Activated CD8-positive, alpha-beta memory T cell treated with anti-CD3 and anti-CD28 coated beads, Interleukin-2, amount 50 U/mL, for 4 hours (primary cell): ENCODE data around the gene LAMB3.

Experiments used
- DNase-seq: peaks from one replicate; pipeline ENCODE4 v3.0.0-alpha.2; 2020

The LAMB3 gene

DNA sequence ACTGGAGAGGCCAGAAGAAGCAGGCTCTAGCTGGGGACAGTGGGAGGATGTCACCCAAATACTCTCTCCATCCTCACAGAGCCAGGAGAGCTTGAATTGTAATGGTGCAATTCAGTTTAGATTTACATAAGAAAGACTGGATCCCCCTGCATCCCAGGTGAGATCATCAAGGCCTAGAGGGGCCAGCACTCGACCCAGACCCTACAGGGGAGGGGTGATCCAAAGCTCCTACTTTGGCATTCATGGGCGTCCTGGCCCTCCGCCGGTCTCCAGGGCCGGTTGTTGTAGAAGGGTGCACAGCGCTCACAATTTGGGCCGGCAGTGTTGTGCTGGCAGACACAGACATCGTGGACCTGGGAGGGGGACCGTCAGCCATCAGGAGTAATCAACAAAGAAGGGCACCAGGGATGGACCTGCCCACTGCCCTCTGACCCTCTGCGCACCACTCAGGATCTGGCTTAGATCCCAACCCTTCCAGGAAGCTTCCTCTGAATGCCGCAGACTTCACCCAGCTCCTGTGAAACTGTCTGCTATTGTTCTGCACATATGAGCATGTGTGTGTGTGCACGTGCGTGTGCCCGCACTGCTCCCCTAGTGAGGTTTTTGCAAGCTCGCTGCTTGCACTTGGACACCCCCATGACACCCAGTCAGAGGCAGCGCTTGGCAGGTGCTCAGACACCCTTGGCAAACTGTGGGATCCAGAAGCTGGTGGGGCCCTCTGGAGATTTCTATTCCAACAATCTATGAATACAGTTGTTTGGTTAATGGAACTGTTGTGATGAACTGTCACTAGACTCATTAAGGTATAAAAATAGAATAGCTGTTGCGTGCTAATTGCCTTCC, 21.6 kb downstream of the LAMB3 start:
- DNase-seq: no peak

DNA sequence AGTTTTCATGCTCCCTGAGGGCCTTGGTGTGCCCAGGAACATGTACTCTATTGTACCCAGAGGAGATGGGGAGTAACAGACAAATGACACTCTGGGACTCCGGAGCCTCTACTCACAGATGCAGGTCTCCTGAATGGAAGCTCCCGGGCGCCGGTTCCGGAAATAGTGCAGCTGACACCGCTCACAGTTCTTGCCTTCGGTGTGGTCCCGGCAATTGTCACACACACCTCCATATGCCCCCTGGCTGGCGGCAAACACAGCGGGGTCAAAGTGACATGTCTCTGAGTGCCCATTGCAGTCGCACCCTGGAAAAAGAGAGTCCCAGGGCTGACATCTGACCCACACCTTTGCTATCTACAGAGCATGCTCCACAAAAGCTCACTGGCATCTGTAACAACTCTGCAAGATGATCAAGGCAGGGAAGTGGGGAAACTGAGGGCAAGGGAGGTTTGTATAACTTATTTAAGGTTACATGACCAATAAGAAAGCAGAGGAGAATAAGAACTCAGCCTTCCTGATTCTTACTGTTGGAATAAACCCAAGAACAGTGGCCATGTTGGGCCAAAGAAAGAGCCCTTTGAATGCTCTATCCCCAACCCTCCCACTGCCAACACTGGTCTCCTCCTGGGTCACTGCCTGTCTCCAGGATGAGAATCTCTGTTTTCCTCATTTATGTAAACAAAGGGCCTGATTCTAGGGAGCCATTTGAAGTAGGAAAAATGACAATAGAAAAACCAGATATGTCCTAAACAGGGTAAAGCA, 22.4 kb downstream of the LAMB3 start:
- DNase-seq: no peak

DNA sequence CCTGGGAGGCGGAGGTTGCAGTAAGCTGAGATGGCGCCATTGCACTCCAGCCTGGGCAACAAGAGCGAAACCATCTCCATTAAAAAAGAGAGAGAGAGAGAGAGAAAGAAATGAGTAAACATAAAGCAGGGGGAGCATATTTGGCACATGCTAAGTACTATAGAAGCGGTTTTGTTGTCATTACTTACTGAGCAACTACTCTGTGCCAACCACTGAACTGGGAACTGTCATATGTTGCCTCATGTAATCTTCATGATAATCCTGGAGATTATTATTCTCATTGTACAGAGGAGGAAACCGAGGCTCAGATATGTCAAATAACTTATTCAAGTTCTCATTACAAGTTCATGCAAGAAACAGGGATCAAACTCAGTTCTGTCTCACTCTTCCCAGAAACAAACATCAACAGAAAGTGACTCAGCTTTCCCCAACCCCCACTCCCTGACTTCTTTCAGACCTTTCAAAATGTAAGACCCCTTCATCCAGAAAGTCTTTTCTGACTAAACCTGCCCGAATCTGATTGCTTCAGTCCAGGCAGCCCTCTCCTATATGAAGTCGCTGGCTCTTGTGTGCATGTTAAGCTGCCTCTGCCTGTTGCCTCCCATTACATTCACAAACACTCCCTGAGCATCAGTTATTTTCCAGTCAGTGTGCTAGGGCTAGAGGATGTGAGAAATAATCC, 23.5 kb downstream of the LAMB3 start:
- no peak for DNase-seq

DNA sequence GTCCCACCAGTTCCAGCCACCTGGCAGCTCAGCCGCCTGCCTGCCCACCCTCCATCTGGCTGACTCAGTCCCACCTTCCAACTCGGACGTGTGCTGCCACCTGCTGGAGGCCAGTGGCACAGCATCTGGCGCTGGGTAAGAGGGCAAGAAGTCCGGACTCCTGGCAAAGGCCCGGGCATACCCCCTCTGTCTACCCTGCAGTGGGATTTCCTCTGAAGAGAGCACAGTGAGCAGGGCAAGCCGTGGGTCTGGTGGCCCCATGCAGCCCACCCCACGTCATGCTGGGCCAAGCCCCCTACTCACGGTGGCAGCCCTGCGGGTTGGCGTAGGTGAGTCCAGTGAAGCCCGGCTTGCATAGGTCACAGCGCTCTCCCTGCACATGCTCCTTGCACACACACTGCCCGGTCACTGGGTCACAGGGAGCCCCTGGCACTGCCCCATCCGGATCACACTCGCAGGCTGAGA, 24.5 kb downstream of the LAMB3 start:
- DNase-seq: peak; percentile 83

DNA sequence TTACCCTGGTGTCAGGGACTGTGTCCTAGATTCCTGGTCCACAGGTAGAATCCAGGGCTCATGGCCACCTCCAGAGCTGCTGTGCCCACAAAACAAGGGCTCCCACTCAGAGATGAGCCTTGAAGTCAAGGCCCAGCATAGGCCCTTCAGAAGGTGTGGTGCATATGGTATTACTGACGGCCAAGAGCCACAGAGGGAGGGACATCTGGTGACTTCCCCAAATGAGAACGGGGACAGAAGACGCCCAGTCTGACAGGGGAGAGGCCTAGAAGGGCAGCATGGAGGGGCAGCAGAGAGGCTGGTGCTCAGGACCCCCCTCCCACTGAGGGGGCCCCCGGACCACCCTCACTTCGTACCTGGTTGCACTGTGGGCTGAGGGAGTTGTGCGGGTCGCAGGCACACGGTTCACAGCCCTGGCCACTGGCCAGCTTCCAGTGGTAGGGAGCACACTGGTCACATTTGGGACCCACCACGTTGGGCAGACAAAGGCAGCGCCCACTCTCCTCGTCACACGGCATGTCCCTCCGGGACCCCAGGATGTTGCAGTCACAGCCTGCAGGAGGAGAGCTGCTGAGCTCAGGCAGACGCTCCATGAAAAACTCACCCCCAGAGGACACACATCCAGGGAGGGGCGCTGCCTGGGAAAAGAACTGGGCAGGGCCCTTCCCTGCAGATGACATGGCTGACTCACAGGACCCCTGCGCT, 25.0 kb downstream of the LAMB3 start:
- DNase-seq: no peak

DNA sequence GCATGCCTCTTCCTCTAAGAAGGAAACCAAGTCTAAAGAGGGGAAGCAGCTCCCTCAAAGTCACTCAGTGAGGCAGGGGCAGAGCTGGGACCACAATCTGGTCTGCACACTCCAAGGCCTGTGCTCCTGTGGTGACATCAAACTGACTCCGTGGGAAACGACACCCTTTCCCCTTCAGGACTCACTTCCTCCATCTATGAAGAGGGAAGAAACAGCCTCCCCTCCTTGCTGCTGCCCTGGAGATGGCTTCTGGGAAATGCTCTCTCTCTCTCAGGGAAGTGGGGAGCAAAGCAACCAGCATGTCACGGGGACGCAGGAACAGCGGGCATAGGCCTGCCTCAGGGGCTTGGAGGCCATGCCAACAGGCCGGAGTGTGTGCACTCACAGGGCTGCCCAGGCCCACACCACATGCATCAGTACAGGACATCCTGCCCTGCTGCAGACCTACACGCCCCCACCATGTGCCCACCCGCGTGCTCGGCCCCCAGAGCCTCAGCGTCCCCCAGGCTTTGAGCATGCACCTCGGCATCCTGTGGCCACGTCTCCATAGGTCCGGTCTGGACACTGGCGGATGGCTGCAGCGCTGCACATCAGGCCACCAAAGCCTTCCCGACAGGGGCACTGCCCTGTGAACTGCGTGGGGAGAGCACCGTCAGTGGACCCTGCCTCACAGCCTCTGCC, 25.7 kb downstream of the LAMB3 start:
- no peak for DNase-seq

DNA sequence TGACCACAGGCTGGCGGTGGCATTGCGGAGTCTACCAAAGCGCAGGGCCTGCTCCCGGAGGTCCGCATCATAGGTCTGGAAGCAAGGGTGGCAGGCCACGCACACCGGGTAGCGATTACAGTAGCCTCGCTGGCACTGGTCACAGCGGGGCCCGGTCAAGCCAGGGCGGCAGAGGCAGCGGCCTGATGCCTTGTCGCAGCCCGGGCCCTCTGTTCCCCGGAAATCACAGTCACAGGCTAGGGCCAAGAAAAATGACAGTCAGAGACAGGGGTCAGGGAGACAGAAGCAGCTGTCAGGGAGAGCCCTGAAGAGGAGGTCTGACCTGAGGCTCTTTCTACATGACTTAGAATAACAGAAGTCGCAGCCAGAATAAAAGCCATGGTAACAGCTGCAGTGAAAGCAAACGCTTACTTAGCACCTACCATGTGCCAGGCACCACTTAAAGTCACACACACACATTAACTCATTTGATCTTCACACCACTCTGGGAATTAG, 26.4 kb downstream of the LAMB3 start:
- no peak for DNase-seq

DNA sequence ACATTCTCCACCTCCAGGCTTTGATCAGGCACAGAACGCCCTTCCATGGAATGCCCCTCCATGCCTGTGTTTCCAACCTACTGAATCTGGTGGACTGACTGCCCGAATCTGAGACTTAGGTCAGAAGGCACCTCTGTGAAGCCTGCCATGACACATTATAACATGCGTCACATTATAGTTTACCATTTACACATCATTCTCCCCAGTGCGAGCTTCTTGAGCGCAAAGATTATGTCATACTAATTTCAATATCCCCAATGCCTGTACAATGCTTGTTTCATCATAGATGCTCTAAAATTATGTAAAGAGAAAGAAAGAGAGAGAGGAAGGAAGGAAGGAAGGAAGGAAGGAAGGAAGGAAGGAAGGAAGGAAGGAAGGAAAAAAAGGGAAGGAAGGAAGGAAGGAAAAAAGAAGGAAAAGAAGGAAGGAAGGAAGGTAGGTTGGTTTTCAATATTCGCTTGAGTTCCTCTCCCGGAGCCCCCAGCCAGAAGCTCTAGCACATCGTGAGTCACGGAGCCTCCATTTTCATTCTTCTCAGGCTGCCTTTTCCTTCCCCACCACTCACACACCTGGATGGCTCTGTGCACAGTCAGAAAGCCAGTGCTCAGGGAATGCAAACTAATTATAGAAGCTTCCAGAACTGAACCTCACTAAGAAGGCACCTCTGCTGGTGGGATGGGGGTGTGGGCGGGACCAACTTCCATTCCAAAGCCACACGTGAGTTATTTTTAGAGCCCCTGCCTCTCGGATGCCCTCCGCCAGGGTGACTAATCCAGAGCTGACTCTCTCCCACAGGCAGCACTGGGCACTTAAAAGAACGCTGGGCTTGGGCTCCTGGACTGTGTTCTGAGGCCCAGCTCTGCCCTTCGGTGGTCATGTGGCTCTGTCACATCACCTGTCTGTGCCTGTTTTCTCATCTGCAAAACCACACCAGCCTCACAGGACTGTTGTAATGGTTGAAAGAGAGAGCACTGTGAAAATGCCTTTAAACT, 27.4 kb downstream of the LAMB3 start:
- no peak for DNase-seq

DNA sequence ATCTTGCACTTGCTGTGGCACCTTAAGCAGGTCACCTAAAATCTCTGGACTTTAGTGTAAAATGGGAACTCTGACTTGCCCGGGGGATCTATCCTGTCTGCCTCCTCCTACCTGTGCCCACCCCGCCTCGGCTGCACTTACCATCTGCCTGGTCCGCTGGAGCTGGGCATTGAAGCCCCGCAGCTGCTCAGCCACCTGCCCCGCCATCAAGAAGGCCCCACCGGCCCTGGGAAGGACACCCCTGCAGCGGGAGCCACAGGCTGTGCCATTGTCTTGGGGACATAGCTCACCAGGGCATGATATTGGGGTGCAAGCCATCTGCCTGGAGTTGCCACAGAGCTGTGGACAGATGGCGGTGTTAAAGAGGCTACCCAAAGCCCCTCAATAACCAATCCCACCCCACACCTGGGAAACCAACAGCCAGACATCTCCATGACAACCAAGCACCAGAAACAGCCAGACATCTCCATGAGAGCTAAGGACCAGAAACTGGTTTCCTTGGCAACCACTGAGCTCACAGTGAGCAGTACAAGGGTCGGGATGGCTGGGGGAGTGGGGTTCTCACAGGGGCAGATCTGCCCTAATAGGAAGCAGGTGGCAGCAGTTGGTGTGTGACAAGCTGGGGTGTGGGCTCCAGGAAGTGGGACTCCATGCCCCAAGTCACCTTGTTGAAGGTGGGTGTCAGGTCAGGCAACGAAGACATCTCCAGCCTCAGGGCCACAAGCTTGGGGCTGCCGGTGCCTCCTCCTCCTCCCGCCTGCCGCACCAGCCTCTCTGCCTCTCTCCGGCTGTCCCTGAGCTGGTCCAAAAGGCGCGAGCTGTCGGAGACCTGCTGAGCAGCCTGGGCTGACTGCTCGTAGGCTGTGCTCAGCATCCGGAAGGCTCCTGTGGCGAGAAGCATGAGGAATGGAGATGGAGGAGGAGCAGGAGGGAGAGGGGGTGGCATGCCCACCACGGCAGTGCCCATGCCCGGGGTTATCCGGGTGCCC, 29.1 kb downstream of the LAMB3 start:
- DNase-seq: no peak

DNA sequence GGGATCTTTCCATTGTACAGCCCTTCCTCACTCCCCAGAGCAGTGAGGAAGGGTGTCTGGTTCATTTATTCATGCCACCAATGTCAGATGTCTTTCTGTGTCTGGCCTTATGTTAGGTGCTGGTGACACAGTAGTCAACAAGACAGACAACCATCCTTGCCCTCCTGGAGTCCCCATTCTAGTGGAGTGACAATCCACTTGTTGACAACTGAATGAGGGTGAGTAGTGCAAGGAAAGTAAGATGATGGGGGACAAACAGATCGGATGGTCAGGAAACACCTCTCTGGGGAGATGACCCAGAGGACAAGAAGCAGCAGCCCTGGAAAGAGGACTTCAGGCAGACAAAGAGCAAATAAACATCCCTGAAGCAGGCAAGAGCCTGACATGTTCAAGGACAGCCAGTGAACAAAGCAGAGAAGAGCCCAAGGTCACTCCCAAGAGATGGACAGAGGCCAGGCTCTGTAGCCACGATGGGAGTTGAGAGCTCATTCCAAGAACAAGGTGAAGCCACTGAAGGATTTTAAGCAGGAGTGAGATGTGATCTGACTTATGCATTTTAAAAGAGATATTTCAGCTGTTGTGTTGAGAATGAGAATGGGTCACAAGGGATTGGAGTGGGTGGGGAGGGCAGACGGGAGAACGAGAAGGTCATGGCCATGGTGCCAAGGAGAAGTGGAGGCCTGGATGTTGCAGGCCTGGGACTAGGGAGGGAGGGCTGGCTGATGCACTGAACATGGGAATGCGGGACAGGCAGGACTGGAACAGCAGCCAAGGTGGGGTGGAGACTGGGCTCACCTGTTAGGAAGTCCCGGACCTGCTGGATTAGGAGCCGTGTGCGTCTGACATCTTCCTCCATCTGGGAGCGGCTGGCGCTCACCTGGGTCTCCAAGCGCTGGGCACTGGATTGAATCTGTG, 30.2 kb downstream of the LAMB3 start:
- DNase-seq: no peak

DNA sequence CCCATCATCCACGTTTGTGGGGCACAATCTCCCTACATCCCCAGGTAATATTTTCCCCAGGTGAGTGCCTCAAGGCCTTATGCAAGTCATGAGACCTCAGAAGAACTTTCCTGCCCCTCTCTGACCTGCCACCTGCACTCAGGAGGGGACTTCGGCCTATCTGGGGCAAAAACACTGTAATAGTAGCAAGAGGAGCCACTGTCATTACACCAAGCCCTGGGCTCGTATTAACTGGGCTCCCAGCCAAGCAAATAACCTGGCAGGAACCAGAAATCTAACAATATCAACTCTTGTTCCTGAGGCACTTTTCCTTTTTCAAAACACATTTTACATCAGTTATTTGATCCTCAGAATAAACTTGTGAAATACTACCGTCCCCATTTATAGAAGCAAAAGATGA, 30.9 kb downstream of the LAMB3 start:
- DNase-seq: no peak

DNA sequence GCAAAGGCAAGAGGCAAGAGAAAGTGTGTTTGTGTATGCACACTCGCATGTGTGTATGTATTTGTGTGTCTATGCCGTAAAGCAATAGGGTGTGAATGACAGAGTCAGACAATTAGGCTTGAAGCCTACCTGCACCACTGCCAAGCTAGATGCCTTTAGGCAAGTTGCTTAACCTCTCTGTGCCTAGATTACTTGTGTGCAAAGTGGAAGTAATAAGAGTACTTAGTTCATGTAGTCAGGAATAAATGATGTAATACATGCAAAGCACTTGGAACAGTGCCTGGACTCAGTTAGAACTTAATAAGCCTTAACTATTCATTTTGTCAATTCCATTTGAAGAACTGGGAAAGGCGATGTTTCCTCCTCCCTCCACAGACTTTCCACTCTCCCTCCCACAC, 31.7 kb downstream of the LAMB3 start:
- no peak for DNase-seq

DNA sequence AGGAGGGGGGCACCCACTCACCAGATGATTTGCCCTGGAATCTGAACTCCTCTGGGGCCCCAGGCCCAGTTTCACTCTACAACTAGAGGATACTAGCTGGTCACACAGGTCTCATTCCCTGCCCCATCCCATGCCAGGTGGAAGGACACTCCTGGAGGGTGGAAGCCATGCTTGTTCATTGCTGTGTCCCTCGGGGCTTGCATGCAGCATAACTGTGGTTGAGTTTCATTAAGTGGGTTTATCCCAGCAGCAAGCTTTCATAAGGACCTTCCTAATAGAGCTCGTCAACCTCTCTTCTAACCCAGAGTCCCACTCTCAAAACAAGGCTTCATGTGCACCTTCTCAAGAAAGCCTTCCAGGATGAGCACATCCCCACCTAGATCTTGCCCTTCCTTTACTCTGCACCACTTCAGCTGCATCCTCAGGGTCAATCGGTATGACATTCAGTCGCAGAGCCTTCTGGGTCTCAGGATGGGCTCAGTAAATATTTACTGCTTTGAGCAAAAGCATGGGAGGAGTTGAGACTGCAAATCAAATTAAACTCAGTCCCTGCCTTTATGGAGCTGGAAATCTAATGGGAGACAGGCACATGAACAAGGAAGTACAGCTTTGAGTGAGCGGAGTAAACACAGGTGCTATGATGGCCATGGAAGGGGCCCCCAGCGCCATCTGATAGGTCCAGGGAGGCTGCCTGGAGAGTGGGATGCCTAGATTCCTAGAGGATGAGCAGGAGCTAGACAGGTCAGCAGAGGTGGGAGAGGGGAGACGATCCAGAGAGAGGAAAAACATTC, 32.3 kb downstream of the LAMB3 start:
- DNase-seq: no peak

DNA sequence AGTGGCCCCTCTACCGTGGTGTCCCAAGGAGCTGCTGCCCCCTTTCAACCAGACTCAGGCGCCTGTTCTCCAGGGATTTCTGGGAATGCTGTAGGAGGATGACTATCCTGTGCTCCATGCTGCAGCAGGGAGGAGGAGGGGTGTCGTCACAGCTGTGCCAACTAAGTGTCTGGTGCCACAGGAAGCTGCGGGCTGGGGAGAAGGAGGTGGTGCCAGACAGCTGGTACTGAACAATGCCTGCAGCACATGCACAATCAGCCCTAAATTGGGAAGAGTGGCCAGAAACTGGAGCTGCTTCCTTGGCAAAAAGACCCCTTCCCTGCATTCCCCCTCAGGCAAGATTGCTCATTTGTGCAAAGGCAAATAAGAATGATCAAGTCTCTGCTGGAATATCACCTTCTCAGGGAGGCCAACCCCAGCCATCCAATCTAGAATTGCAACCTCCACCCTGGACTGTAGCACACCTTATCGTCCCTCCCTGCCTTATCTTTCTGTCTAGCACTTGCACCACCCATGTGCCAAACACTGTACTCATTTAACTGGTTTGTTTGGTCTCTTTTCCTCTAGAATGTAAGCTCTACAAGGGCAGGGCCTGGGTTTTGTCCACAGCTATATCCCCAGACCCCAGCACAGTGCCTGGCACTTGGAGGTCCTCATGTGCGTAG, 33.3 kb downstream of the LAMB3 start:
- DNase-seq: no peak

DNA sequence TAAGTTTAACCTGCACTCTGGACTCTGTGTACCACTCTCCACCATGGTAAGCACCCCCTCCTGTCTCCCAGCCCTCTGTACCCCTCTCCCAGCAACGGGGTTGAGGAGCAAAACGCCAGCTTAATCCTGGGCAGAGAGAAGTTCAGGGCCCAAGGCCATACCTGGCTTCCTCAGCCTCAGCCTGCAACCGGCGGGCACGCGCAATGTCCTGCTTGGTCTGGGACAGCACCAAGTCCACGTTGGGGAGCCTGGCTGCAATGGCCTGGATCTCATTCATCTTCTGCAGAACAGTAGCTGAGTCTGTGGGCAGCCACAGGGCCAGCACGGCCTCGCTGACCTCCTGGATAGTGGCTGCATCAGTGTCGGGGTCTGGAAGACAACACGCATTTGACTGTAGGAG, 33.9 kb downstream of the LAMB3 start:
- no peak for DNase-seq

DNA sequence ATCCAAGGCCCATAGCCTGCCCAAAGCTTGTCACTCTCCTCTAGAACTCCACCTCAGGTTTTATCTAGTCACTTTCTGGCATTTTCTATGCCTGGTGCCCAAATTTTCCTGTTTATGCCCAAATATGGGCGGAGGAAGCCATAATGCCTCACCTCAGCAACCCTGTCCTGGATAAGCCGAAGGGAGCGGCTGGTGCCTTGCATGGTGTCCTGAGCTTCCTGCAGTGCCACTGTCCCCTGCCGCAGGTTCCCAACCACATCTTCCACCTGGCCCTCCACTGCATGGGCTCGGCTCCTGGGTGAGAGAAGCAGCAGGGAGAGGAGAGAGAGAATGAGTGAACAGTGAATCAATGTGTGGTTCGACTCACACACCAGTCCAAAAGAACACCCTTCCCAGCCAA, 34.5 kb downstream of the LAMB3 start:
- no peak for DNase-seq

DNA sequence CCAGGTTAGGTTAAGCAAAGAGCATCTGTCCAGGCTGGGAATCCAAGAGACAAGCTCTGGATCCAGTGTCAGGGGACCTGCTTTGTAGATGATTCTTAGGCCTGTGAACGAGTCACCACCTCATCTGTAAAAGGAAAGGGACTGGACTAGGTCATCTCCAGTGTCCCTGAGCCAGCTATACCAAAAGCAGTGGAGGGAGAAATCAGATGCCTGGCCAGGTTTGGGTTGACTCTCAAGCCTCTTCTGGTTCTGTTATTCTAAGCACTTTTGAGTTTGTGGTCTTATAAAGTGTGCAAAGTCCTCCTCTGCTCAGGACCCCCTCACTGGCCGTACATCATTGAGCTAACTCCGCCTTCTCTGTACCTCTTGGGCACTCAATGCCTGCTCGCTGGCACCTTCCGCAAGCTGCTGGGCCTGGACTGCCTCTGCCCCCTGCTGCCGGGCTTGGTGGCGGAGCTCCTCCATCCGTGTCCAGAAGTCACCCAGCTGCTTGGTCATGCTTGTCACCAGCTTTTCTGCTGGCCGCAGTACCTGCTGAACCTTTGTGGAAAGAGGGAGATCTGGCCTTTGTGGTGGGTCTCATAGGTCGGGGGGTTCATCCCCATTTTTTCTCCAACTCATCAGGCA, 35.1 kb downstream of the LAMB3 start:
- no peak for DNase-seq
